H1 (cell line): ENCODE data around the gene HSPBP1. TPM values are rescaled to one million over a fixed set of nuclear protein-coding genes. Genes with fewer than 3 reads are reported as not detected.

Source experiments
- CTCF ChIA-PET: fragments of 300-600 bp; sonication (Branson Sonifier 250); formaldehyde crosslinking; loops from one replicate; lab custom pipeline; 2021; ENCODE audit not compliant: partially characterized antibody; lab: Charles Lee
- POLR2A ChIA-PET: fragments of 300-600 bp; sonication (Branson Sonifier 250); formaldehyde crosslinking; loops from one replicate; lab custom pipeline; 2021; ENCODE audit warnings: inconsistent platforms; ENCODE audit not compliant: partially characterized antibody; lab: Charles Lee
- DNase-seq, 2 experiments: peaks; one replicate each; pipeline versions ENCODE4 v3.0.0 to v3.0.0-alpha.2; 2010 to 2022; ENCODE audit warnings: low spot score in 2 of 2, low read depth in 1 of 2, mixed read lengths in 1 of 2
- FAIRE-seq: peaks from 2 replicates; lab custom pipeline; 2011; peaks lifted over from hg19 to GRCh38; lab: Jason Lieb, UNC
- H2AFZ ChIP-seq: 2 replicates; pipeline ENCODE4 v1.8.1; 2012; ENCODE audit warnings: low read length, inconsistent platforms
- H2AK5ac ChIP-seq: 2 replicates; pipeline ENCODE4 v1.6.1; 2013; ENCODE audit warnings: low read depth, low read length
- H2BK120ac ChIP-seq: replicated peaks from 2 replicates; pipeline ENCODE3; 2013; ENCODE audit warnings: low read depth, low read length, inconsistent platforms
- H2BK12ac ChIP-seq: 2 replicates; pipeline ENCODE4 v1.6.1; 2013; ENCODE audit warnings: low read depth, low read length
- H2BK15ac ChIP-seq: 2 replicates; pipeline ENCODE4 v1.6.1; 2013; ENCODE audit warnings: low read length
- H2BK20ac ChIP-seq: 2 replicates; pipeline ENCODE4 v1.6.1; 2013; ENCODE audit warnings: low read length
- H2BK5ac ChIP-seq: 2 replicates; pipeline ENCODE4 v1.6.1; 2013; ENCODE audit warnings: low read depth, low read length
- H3K14ac ChIP-seq: 2 replicates; pipeline ENCODE4 v1.6.1; 2013; ENCODE audit warnings: inconsistent platforms; ENCODE audit not compliant: insufficient read length
- H3K18ac ChIP-seq: 2 replicates; pipeline ENCODE4 v1.6.1; 2013; ENCODE audit warnings: low read length; ENCODE audit errors: extremely low read depth
- H3K23ac ChIP-seq: 2 replicates; pipeline ENCODE4 v1.6.1; 2013; ENCODE audit warnings: inconsistent platforms; ENCODE audit not compliant: insufficient read length
- H3K23me2 ChIP-seq: 2 replicates; pipeline ENCODE4 v1.6.1; 2013; ENCODE audit warnings: low read depth, low read length
- H3K27ac ChIP-seq: 2 replicates; pipeline ENCODE4 v1.6.1; 2011; ENCODE audit warnings: low read depth, low read length, inconsistent platforms
- H3K27me3 ChIP-seq, 4 experiments: replicated peaks in 1 of 4; 1 replicate in 1 of 4; 2 replicates in 3 of 4; pipeline versions ENCODE4 v1.6.1 to v1.8.1; 2011 to 2013; ENCODE audit warnings: low read length in 3 of 4, mild to moderate bottlenecking in 3 of 4, inconsistent platforms in 2 of 4, mixed read lengths in 2 of 4, moderate library complexity in 1 of 4; ENCODE audit not compliant: control insufficient read depth in 3 of 4, insufficient read depth in 3 of 4; ENCODE audit errors: extremely low read depth in 1 of 4
- H3K36me3 ChIP-seq, 4 experiments: 2 replicates each; pipeline versions ENCODE4 v1.6.1 to v1.8.1; 2011 to 2013; ENCODE audit warnings: mild to moderate bottlenecking in 4 of 4, low read length in 3 of 4, moderate library complexity in 2 of 4, control low read depth in 1 of 4, inconsistent platforms in 1 of 4; ENCODE audit not compliant: insufficient read depth in 4 of 4, control insufficient read depth in 2 of 4
- H3K4ac ChIP-seq: replicated peaks from 2 replicates; pipeline ENCODE3; 2013; ENCODE audit warnings: low read length, low read depth, mixed read lengths, inconsistent platforms; ENCODE audit not compliant: insufficient read length
- H3K4me1 ChIP-seq, 4 experiments: replicated peaks in 1 of 4; 1 replicate in 1 of 4; 2 replicates in 3 of 4; pipeline versions ENCODE4 v1.6.1 to v1.8.1; 2011 to 2013; ENCODE audit warnings: low read length in 3 of 4, inconsistent platforms in 2 of 4, mixed read lengths in 1 of 4; ENCODE audit not compliant: insufficient read depth in 4 of 4, control insufficient read depth in 3 of 4
- H3K4me2 ChIP-seq, 2 experiments: 2 replicates each; pipeline versions ENCODE4 v1.6.1 to v1.8.1; 2011 to 2013; ENCODE audit warnings: low read depth in 2 of 2, low read length in 2 of 2, control low read depth in 1 of 2, inconsistent platforms in 1 of 2, mild to moderate bottlenecking in 1 of 2; ENCODE audit not compliant: insufficient read depth in 1 of 2
- H3K4me3 ChIP-seq, 4 experiments: fragments of 200-600, 300-600 bp in 1 of 4; sonication (generic), shearing (Covaris generic), sonication (Bioruptor Twin) in 1 of 4; 2 replicates each; pipeline versions ENCODE4 v1.5.1 to v1.8.1; 2011 to 2016; ENCODE audit warnings: low read length in 4 of 4, low read depth in 3 of 4, control low read depth in 2 of 4, inconsistent platforms in 2 of 4, mild to moderate bottlenecking in 2 of 4, mixed read lengths in 1 of 4, moderate library complexity in 1 of 4; ENCODE audit not compliant: insufficient read depth in 2 of 4; ENCODE audit errors: extremely low read depth in 1 of 4
- H3K56ac ChIP-seq: replicated peaks from 2 replicates; pipeline ENCODE3; 2013; ENCODE audit warnings: low read depth, mild to moderate bottlenecking, mixed read lengths, low read length, inconsistent platforms; ENCODE audit not compliant: insufficient read length
- H3K79me1 ChIP-seq: 2 replicates; pipeline ENCODE4 v1.6.1; 2013; ENCODE audit warnings: low read depth, low read length, control low read depth
- H3K79me2 ChIP-seq, 2 experiments: 2 replicates each; pipeline versions ENCODE4 v1.6.1 to v1.8.1; 2012 to 2013; ENCODE audit warnings: low read length in 2 of 2, mild to moderate bottlenecking in 2 of 2, inconsistent platforms in 1 of 2; ENCODE audit not compliant: insufficient read depth in 2 of 2, control insufficient read depth in 1 of 2
- H3K9ac ChIP-seq, 4 experiments: replicated peaks in 1 of 4; 1 replicate in 1 of 4; 2 replicates in 3 of 4; pipeline versions ENCODE4 v1.6.1 to v1.8.1; 2011 to 2013; ENCODE audit warnings: low read depth in 3 of 4, low read length in 3 of 4, control low read depth in 2 of 4, mild to moderate bottlenecking in 2 of 4, moderate library complexity in 2 of 4, inconsistent platforms in 1 of 4; ENCODE audit errors: extremely low read depth in 1 of 4
- H3K9me3 ChIP-seq, 2 experiments: 2 replicates each; pipeline versions ENCODE4 v1.6.1 to v1.8.1; 2012 to 2013; ENCODE audit warnings: mild to moderate bottlenecking in 2 of 2, moderate library complexity in 2 of 2, control low read depth in 1 of 2, inconsistent platforms in 1 of 2, low read depth in 1 of 2, low read length in 1 of 2, mixed read lengths in 1 of 2; ENCODE audit not compliant: insufficient read depth in 2 of 2
- H4K20me1 ChIP-seq, 2 experiments: replicated peaks in 1 of 2; 2 replicates each; pipeline versions ENCODE3 to v1.8.1; 2011 to 2013; ENCODE audit warnings: inconsistent platforms in 2 of 2, low read length in 2 of 2, mild to moderate bottlenecking in 1 of 2; ENCODE audit not compliant: insufficient read depth in 2 of 2, control insufficient read depth in 1 of 2
- H4K5ac ChIP-seq: 2 replicates; pipeline ENCODE4 v1.6.1; 2013; ENCODE audit warnings: low read length, low read depth, mixed read lengths, inconsistent platforms; ENCODE audit not compliant: insufficient read length
- H4K8ac ChIP-seq: 2 replicates; pipeline ENCODE4 v1.8.0; 2013; ENCODE audit warnings: mild to moderate bottlenecking, moderate library complexity, low read length, inconsistent platforms; ENCODE audit not compliant: insufficient read depth; ENCODE audit errors: extremely low read depth
- H4K91ac ChIP-seq: replicated peaks from 2 replicates; pipeline ENCODE3; 2013; ENCODE audit warnings: low read length, mixed read lengths, inconsistent platforms; ENCODE audit not compliant: insufficient read length
- CTBP2 ChIP-seq: IDR thresholded peaks from 2 replicates; pipeline ENCODE4 v1.7.0; 2011; ENCODE audit warnings: borderline replicate concordance, mild to moderate bottlenecking, moderate library complexity, mixed read lengths, low read length; ENCODE audit not compliant: insufficient read depth, insufficient read length
- SP4 ChIP-seq: IDR thresholded peaks from 2 replicates; pipeline ENCODE4 v1.6.1; 2012; ENCODE audit warnings: low read length, inconsistent platforms
- SRF ChIP-seq: IDR thresholded peaks from 2 replicates; pipeline ENCODE4 v1.6.1; 2011; ENCODE audit warnings: mild to moderate bottlenecking, low read depth, low read length, moderate library complexity
- TAF7 ChIP-seq: optimal IDR thresholded peaks from 2 replicates; pipeline ENCODE3; 2011; ENCODE audit warnings: low read depth, mild to moderate bottlenecking, inconsistent platforms, low read length, moderate library complexity, borderline replicate concordance
- TCF12 ChIP-seq: IDR thresholded peaks from 2 replicates; pipeline ENCODE4 v1.6.1; 2011; ENCODE audit warnings: low read depth, mild to moderate bottlenecking, low read length
- WGBS, 2 experiments: shearing (Covaris generic) in 1 of 2; methylation state at CpG; one replicate each; pipeline versions ENCODE4 v1.1.6 to v1.1.7; 2013 to 2015; ENCODE audit warnings: low lambda C conversion rate in 2 of 2, mixed read lengths in 2 of 2, inconsistent platforms in 1 of 2, low coverage in 1 of 2, missing lambda C conversion rate in 1 of 2; ENCODE audit not compliant: insufficient replicate concordance in 2 of 2, insufficient coverage in 1 of 2, insufficient read length in 1 of 2; ENCODE audit errors: extremely low coverage in 1 of 2, missing lambda C conversion rate in 1 of 2; 5-methylcytosine and 5-hydroxymethylcytosine counted together
- polyA plus RNA-seq, 7 experiments: library from polyadenylated mRNA; depleted of rRNA in 3 of 7; stranded (reverse) in 5 of 7; unstranded in 2 of 7; fragments of >200 nt in 5 of 7; fragments of 200-250 nt in 2 of 7; gene quantifications; 1 replicate in 5 of 7; 2 replicates in 1 of 7; 4 replicates in 1 of 7; pipeline versions ENCODE4 v1.2.1 to v1.2.3, GENCODE V29; 2011 to 2013; ENCODE audit warnings: missing spikeins in 2 of 7, mixed read lengths in 2 of 7
- total RNA-seq: library from RNA; stranded (reverse); fragmentation: NEBNext Ultra II Directional; extraction: Animal tissue kit (Norgen Biotek cat#: 25700); gene quantifications from 2 replicates; pipeline ENCODE4 v1.2.1, GENCODE V29; 2021
- TF ChIP-seq, protein P1 (sequence below): IDR thresholded peaks from 2 replicates; pipeline ENCODE4 v1.6.1; 2012; ENCODE audit warnings: inconsistent platforms

HSPBP1 gene
- total and polyA plus RNA-seq, 2 of the 8 experiments (the other 6 are each of a cell fraction or from before 2014, with no cell fraction given), result 63.4 to 100 TPM

DNA sequence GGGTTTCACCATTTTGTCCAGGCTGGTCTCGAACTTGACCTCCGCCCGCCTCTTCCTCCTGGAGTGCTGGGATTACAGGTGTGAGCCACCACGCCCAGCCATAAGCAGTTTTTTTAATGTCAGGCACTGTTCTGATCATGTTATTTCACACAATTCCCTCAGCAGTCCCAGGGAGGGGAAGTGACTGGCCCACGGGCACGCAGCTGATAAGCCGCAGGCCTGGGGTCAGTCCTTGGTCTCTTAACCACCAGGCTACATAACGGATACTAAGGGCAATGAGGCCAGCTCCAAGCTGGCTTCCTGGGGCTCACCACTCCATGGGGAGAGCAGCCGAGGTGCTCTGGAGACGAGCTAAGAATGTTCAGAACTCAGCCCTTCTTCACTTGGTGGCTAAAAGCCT is 17.4 kb upstream of the HSPBP1 start:
- Histone ChIP-seq H3K4me2 (no peak overlapping the region), H2BK15ac (no peak overlapping the region), H3K56ac (no peak overlapping the region), H4K5ac (no peak overlapping the region), H2BK5ac (no peak overlapping the region), H3K27ac (no peak overlapping the region), H4K8ac (no peak overlapping the region), H3K4ac (no peak overlapping the region), H3K23me2 (peaks cover 2% of the 10 kb centered on the region; the same call in 1 of the 2 replicates), H3K23ac (no peak overlapping the region), H3K18ac (no peak overlapping the region), H4K20me1 (peaks cover 0 to 4% of the 10 kb centered on the region in 2 experiments), H3K4me1 (peaks cover 0 to 8% (median 1%) of the 10 kb centered on the region in 4 experiments; a peak in 3 of 7 replicates), H3K4me3 (no peak overlapping the region), H3K9ac (no peak overlapping the region), H3K27me3 (no peaks in the 10 kb centered on the region), H2BK20ac (no peak overlapping the region), H4K91ac (no peak overlapping the region), H3K14ac (no peak overlapping the region), H2BK120ac (no peak overlapping the region), H3K79me1 (no peaks in the 10 kb centered on the region), H3K9me3 (no peaks in the 10 kb centered on the region), H3K79me2 (no peaks in the 10 kb centered on the region), H3K36me3 (peaks cover 7 to 22% (median 15%) of the 10 kb centered on the region in 4 experiments; a peak in 6 of 8 replicates), H2BK12ac (no peak overlapping the region), H2AFZ (no peak overlapping the region), H2AK5ac (no peak overlapping the region)
- TF ChIP-seq SRF (no peak), TCF12 (no peak), CTBP2 (no peak), TAF7 (no peak), SP4 (no peak)
- TF ChIP-seq, protein P1, sequence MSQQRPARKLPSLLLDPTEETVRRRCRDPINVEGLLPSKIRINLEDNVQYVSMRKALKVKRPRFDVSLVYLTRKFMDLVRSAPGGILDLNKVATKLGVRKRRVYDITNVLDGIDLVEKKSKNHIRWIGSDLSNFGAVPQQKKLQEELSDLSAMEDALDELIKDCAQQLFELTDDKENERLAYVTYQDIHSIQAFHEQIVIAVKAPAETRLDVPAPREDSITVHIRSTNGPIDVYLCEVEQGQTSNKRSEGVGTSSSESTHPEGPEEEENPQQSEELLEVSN, result no peak
- no peak for FAIRE-seq
- ChIA-PET POLR2A (interaction anchor here (1.1 to 3.1 kb wide), 3 partner anchors 17 to 110 kb away, joined by 4 to 11 read pairs (median 5); partner anchors contain the start of genes KMT5C and UBE2S), CTCF (interaction anchor here (0.6 to 1.3 kb wide), 2 partner anchors 72 to 157 kb away, joined by 3 to 5 read pairs; partner anchors contain the start of gene IL11)
- no peak for DNase-seq
- 92% methylated on average over 7 of the region's 10 CpGs; no CpG with 5 or more reads in 1 of the 2 experiments for WGBS, 2 experiments
